ENCODE results near the gene IL15RA. TPM values are rescaled to one million over a fixed set of nuclear protein-coding genes. Genes with fewer than 3 reads are reported as not detected.

Gene IL15RA
- polyA plus RNA-seq, 1 donor from 2014 or later: 6.4 TPM

DNA sequence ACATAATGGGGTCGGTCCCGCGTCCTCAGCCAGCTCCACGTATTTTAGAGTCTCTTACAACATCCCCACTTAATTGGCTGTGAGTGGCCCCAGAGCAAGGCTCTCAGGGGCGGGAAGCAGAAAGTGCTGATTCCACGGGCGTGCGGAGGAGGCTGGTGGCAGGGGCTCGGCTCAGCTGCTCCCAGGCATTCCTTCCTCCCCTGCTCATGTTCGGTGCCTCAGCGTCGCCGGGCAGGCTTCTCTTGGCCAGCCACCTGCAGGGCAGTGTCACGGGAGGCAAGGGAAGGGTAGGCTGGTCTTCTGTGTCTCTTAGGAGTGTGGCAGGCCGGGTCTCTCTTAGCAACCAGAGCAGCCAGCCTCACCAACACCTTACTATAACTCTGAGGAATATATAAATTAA lies 33.8 kb downstream of the IL15RA start:
- Mint-ChIP-seq H3K4me1 (peaks cover 2 to 4% (median 3%) of the 10 kb centered on the region in 3 donors), H3K36me3 (peaks cover 9% of the 10 kb centered on the region), H3K4me3 (no peak overlapping the region), H3K27me3 (no peaks in the 10 kb centered on the region), H3K9me3 (no peaks in the 10 kb centered on the region), H3K27ac (no peak overlapping the region)

DNA sequence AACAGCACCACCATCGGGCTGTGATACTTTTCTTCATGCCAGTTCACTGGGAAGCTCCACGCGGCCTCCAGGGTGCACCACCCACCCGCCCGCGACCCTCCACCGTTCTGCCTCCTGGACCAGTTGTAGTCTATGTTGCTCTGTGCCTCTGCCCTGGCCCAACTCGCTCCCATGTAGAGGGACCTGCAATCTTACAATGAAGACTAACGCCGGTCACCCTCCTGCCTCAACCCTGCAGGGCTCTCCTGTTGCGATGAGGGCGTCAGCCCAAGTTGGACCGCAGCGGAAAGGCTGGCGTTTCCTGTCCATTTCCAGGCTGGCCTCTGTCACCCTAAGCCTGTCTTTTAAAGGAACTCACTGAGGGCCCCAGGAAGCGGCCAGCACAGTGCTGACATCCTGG lies 34.9 kb downstream of the IL15RA start:
- no peaks in the 10 kb centered on the region for H3K9me3 Mint-ChIP-seq
- H3K27me3 Mint-ChIP-seq: no peaks in the 10 kb centered on the region
- H3K36me3 Mint-ChIP-seq: peaks cover 16% of the 10 kb centered on the region
- H3K4me1 Mint-ChIP-seq: peaks cover 2 to 9% (median 3%) of the 10 kb centered on the region in 3 donors
- no peak overlapping the region for H3K4me3 Mint-ChIP-seq
- H3K27ac Mint-ChIP-seq: no peak overlapping the region

DNA sequence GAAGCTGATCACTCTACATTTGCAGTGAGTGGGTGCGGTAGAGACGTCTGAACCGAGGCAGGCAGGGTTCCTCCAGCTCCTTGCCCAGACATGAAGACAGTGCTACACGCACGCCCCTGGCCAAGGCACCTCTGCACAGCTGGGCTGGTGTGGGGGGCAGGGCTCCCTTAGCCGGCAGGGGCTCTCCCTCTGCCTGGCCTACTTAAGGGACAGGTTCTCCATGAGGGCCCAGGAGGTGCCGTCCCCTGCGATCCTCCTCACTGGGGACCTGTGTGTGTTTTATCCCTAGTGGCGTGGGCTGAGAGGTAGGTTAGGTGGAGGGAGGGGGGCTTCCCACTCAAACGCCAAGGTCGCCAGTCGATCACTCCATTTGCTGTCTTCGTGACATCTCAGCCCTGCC lies 35.3 kb downstream of the IL15RA start:
- Mint-ChIP-seq H3K4me1 (peaks cover 2 to 9% (median 3%) of the 10 kb centered on the region in 3 donors), H3K9me3 (no peaks in the 10 kb centered on the region), H3K27ac (no peak overlapping the region), H3K4me3 (no peak overlapping the region), H3K27me3 (no peaks in the 10 kb centered on the region), H3K36me3 (peaks cover 17% of the 10 kb centered on the region)

DNA sequence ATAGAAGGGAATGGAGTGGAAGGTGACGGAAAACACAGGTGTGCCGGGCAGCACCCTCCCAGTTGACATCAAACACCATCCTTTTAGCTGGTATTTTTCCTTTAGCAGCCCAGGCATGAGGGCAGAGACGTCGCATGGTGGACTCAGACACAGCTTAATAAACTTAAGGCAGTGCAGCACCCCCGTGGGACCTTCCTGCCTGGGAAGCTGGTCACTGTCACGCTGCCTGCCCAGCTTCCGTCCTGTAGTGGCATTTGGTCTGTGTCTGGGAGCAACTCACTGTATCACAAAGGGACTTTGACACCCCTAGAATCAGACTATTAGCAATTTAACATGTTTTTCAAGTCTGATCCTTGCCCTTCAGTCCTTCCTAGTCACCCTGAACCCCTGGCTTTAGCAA lies 35.8 kb downstream of the IL15RA start:
- peaks cover 17% of the 10 kb centered on the region for H3K36me3 Mint-ChIP-seq

DNA sequence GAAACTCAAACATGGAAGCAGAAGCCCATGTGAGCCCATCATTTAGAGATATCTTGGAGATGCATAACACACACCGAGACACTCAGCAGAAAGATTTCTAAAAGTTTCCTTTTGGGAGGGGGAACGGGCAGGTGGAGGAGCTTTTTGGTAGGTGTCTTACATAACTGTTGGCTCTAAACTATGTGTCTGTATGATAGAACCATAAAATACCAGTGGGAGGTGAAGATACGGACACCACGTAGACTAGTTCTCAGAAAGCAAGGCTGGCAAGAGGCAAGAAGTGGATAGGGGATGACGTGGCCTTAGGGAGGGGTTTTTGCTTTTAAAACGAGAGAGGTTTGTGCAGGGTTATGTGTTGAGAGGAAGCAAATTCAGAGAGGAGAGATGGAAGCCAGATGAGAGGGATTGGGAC lies 36.5 kb downstream of the IL15RA start:
- Mint-ChIP-seq H3K27ac (peak overlapping the region in 1 of 3 donors; percentile 40), H3K9me3 (no peaks in the 10 kb centered on the region), H3K27me3 (no peaks in the 10 kb centered on the region), H3K4me3 (no peak overlapping the region), H3K4me1 (peaks cover under 1 to 9% (median 2%) of the 10 kb centered on the region in 3 donors), H3K36me3 (peaks cover 16% of the 10 kb centered on the region)

More for the DNA sequence above, 35.8 kb downstream of the IL15RA start:
- H3K27ac Mint-ChIP-seq: no peak overlapping the region
- H3K27me3 Mint-ChIP-seq: no peaks in the 10 kb centered on the region
- no peaks in the 10 kb centered on the region for H3K9me3 Mint-ChIP-seq
- peaks cover 2 to 9% (median 3%) of the 10 kb centered on the region in 3 donors for H3K4me1 Mint-ChIP-seq
- no peak overlapping the region for H3K4me3 Mint-ChIP-seq

DNA sequence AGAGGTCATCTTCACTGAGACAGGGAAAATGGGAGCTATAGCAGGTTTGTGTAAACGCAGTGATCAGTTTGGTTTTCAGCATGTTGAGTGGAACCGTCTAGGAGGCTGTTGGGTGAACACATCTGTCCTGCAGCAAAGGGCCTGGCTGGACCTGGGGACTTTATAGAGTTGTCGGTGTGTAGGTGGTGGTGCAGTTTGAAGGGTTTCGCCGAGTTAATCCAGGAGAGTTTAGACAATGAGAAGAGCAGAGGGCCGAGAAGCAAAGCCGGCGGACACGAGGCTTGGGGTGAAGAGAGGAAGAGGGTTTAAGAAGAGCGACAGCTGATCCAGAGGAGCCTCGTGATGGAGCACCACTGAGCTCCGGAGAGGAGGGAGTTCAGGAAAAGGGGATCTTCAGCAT lies 39.1 kb downstream of the IL15RA start:
- peaks cover 14% of the 10 kb centered on the region for H3K36me3 Mint-ChIP-seq
- no peaks in the 10 kb centered on the region for H3K9me3 Mint-ChIP-seq
- no peak overlapping the region for H3K27ac Mint-ChIP-seq
- no peak overlapping the region for H3K4me3 Mint-ChIP-seq
- peaks cover 0 to 9% (median 2%) of the 10 kb centered on the region in 3 donors for H3K4me1 Mint-ChIP-seq
- H3K27me3 Mint-ChIP-seq: no peaks in the 10 kb centered on the region

DNA sequence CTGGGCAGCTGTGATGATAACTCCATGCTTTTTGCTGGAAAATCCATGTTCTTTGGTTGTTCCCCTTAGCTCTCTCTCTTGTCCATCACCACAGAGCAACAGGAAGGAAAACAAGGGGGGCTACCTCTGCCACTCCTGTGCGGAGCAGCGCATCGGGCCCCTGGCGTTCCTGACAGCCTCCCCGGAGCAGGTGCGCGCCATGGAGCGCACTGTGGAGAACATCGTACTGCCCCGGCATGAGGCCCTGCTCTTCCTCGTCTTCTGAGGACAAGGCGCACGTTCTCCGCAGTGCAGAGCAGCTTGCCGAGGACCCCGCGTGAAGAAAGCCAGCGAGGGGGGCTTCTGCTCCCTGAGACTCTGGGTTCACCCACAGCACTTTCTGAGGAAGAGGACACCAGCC lies 40.3 kb downstream of the IL15RA start:
- no peak overlapping the region for H3K27ac Mint-ChIP-seq
- peaks cover 0 to 9% (median 2%) of the 10 kb centered on the region in 3 donors for H3K4me1 Mint-ChIP-seq
- H3K27me3 Mint-ChIP-seq: no peaks in the 10 kb centered on the region
- peak overlapping the region in 1 of 4 donors; percentile 67 for H3K4me3 Mint-ChIP-seq
- H3K9me3 Mint-ChIP-seq: no peaks in the 10 kb centered on the region
- H3K36me3 Mint-ChIP-seq: peaks cover 15% of the 10 kb centered on the region

DNA sequence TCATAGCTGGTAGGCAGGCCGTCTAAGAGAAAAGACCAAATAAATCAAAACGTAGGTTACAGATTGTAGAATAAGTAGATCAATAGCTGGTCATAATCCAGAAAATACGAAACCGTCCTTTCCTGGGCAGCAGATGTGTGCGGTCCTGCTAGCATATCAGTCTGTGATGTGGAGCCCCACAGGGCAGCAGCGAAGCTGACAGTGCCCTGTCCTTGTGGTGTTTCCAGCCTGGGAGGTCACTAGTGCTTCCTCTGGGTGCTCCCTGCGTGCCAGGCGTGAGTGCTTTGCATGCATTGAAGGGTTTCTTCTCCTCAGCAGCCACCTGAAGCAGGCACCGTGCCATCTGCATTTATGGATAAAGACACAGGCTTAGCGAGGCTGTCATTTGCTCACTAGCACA lies 41.7 kb downstream of the IL15RA start:
- H3K9me3 Mint-ChIP-seq: no peaks in the 10 kb centered on the region
- peaks cover 0 to 9% (median 2%) of the 10 kb centered on the region in 3 donors for H3K4me1 Mint-ChIP-seq
- peak overlapping the region in 1 of 3 donors; percentile 39 for H3K27ac Mint-ChIP-seq

DNA sequence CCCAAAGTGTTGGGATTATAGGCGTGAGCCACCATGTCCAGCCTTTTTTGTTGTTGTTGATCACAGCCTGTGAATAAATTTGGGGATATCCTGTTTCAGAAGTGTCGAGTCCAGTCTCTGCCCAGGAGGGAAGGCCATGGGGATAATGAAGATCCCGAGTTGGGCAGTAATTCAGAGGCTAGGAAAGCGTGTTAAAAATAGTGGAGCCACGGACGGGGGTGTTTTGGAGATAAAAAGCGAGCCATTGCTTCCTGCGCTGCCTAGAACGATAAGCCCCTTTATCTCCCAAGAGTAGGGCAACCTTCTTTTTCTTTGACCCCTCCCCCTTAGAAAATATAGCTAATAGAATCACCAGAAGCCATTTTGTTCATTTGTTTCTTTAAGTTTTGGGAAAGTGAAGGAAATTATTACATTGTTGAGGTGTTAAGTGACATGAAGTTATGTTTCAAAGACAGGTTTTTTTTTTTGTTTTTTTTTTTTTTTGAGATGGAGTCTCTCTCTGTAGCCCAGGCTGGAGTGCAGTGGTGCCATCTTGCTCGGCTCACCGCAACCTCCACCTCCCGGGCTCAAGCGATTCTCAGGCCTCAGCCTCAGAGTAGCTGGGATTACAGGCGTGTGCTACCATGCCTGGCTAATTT lies 43.3 kb downstream of the IL15RA start:
- no peaks in the 10 kb centered on the region for H3K27me3 Mint-ChIP-seq
- no peak overlapping the region for H3K27ac Mint-ChIP-seq
- no peaks in the 10 kb centered on the region for H3K9me3 Mint-ChIP-seq
- peaks cover 15% of the 10 kb centered on the region for H3K36me3 Mint-ChIP-seq
- H3K4me1 Mint-ChIP-seq: peaks cover 0 to 9% (median 2%) of the 10 kb centered on the region in 3 donors
- H3K4me3 Mint-ChIP-seq: no peak overlapping the region

More for the DNA sequence above, 41.7 kb downstream of the IL15RA start:
- H3K27me3 Mint-ChIP-seq: no peaks in the 10 kb centered on the region
- no peak overlapping the region for H3K4me3 Mint-ChIP-seq
- H3K36me3 Mint-ChIP-seq: peaks cover 15% of the 10 kb centered on the region

DNA sequence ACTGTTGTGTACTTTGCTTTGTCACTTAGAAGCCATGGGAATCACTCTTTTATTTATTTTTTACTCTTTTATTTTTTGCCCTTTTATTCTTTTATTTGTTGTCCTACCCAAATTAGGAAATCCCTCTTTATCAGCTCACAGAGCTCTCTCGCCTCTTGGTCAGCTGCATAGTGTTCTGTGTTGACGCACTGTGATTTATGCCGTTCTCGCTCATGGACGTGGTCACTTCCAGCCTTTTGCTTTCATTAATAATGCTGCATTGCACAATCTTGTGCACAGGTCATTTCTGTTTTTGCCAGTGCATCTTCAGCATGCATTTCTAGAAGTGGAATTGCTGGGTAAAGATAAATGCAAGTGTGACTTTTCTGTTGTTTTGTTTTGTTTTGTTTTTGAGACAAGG lies 45.0 kb downstream of the IL15RA start:
- peaks cover 0 to 2% (median 0%) of the 10 kb centered on the region in 3 donors for H3K4me1 Mint-ChIP-seq
- H3K27me3 Mint-ChIP-seq: no peaks in the 10 kb centered on the region
- peaks cover 10% of the 10 kb centered on the region for H3K36me3 Mint-ChIP-seq
- no peak overlapping the region for H3K4me3 Mint-ChIP-seq
- no peaks in the 10 kb centered on the region for H3K9me3 Mint-ChIP-seq
- H3K27ac Mint-ChIP-seq: no peak overlapping the region

DNA sequence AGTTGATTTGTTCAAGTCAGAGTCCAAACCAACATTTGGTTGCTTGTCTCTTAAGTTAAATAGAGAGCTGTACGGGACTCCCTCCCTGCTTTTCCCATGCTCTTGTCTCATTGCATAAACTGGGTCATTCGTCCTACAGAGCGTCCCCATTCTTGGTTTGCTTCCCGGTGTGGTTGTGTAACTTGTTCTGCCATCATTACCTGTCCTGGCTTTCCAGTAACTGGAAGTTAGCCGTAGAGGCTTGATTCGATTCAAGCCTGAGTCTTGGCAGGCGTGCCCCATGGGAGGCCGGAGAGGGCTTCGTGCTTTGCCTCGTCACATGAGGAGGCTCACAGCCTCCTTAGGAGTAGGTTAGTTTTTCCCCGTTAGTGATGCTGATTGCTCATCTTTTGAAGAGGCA lies 47.1 kb downstream of the IL15RA start:
- Mint-ChIP-seq H3K4me3 (no peak overlapping the region), H3K9me3 (no peaks in the 10 kb centered on the region), H3K4me1 (no peaks in the 10 kb centered on the region), H3K27ac (no peak overlapping the region), H3K27me3 (no peaks in the 10 kb centered on the region), H3K36me3 (peaks cover 9% of the 10 kb centered on the region)

DNA sequence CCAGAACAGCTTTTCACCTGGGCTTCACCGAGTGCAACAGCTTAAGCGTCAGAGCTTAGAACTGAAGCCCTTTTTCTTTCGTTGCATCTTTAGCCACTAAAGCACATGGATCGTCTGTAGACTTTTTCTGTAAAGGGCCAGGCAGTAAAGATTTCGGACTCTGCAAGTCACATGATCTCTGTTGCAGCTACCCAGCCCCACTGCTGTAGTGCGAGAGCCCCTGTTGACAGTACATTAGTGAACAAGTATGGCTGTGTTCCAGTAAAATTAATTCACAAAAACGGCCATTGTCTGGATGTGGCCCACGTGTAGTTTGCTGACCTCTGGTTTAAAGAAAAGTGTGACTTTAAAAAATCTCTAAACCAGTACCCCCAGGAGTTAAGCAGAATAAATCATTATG lies 47.9 kb downstream of the IL15RA start:
- H3K4me3 Mint-ChIP-seq: no peak overlapping the region
- no peak overlapping the region for H3K27ac Mint-ChIP-seq
- no peaks in the 10 kb centered on the region for H3K27me3 Mint-ChIP-seq
- H3K36me3 Mint-ChIP-seq: peaks cover 9% of the 10 kb centered on the region
- H3K9me3 Mint-ChIP-seq: no peaks in the 10 kb centered on the region
- H3K4me1 Mint-ChIP-seq: no peaks in the 10 kb centered on the region

DNA sequence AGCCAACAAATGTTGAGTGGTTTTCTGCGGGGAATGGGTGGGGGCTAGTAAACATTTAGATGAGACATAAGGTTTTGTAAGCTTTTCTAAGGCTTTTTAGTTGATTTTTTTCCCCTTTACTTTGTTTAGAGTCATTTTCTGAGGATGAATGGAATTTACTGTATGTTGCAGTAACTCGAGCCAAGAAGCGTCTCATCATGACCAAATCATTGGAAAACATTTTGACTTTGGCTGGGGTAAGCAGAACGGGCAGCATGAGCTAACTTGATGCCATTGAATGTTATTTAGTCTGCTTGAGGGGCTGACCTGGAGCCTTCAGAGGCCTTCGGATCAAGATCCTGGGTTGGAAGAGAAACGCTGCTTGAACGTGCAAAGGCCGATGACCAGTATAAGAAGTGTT lies 50.0 kb downstream of the IL15RA start:
- Mint-ChIP-seq H3K36me3 (peaks cover 7% of the 10 kb centered on the region), H3K27ac (no peak overlapping the region), H3K4me1 (no peaks in the 10 kb centered on the region), H3K27me3 (no peaks in the 10 kb centered on the region), H3K9me3 (no peaks in the 10 kb centered on the region), H3K4me3 (no peak overlapping the region)

DNA sequence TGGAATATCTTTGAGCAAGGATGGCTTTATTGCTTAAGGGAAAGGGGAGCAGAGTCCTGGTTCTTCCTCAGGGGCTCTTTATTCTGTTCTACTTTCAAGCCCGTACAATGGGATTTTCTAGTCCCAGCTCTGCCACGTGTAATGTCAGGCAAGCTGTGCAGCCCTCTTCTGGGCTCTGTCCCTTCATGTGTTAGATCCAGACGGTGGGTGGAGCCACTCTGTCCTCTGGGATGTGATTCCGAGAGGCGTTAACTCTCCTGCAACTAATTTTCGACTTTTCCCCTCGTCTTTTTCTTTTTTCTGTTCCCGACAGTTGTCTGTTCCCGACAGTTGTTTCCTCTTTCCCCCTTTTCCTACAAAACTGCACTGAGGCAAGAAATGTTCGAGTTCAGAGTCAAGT lies 52.5 kb downstream of the IL15RA start:
- Mint-ChIP-seq H3K4me1 (no peaks in the 10 kb centered on the region), H3K4me3 (no peak overlapping the region), H3K9me3 (no peaks in the 10 kb centered on the region), H3K27me3 (no peaks in the 10 kb centered on the region), H3K36me3 (peaks cover 12% of the 10 kb centered on the region), H3K27ac (no peak overlapping the region)

DNA sequence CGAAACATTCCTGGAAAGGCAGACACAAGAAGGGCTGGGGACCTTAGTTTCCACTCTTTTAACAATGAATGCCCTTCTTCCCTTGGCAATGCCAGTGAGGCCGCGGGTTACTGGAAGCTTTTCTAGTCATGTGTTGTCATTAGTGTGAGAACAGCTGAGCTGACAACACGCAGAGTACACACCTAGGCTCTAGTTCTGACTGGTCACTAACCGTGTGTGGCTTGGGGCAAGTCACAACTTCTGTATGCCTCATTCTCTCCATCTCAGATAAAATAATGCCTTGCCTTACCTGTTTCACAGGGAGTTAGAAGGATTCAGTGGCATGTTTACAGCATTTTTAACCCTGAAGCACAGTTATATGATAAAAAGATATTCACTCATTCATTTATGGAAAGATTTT lies 55.6 kb downstream of the IL15RA start:
- Mint-ChIP-seq H3K36me3 (peaks cover 7% of the 10 kb centered on the region), H3K9me3 (no peaks in the 10 kb centered on the region), H3K4me3 (no peak overlapping the region), H3K27ac (no peak overlapping the region), H3K4me1 (no peaks in the 10 kb centered on the region), H3K27me3 (no peaks in the 10 kb centered on the region)

DNA sequence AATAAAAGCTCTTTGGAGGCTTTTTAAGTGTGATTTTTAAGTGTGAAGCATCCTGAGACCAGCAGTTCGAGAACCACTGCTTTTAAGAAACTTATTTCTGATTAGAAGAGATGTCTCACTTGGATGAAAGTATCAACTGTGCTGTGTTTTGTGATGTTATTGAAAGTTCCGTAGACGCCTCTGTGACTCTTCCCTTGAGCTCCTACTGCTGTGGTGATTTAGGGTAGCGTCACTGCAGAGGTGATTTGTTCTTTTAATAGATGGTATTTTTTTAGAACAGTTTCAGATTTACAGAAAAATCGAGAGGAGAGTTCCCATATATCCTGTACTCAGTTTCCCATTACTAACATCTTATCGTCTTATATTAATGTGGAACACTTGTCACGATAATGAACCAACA lies 57.8 kb downstream of the IL15RA start:
- Mint-ChIP-seq H3K9me3 (no peaks in the 10 kb centered on the region), H3K27ac (no peak overlapping the region), H3K27me3 (no peaks in the 10 kb centered on the region), H3K4me1 (no peaks in the 10 kb centered on the region), H3K36me3 (peaks cover 7% of the 10 kb centered on the region), H3K4me3 (no peak overlapping the region)
